ENCODE results near the gene NADSYN1. TPM values are rescaled to one million over a fixed set of nuclear protein-coding genes. Genes with fewer than 3 reads are reported as not detected.
"Not testable (repeated sequence)": the region's sequence is repeated elsewhere in the genome, so short reads cannot be mapped to it uniquely, and the experiment has no call there.

Gene NADSYN1
- total and polyA plus RNA-seq, 2 donors from 2014 or later, result 34.9 to 72.9 TPM

DNA sequence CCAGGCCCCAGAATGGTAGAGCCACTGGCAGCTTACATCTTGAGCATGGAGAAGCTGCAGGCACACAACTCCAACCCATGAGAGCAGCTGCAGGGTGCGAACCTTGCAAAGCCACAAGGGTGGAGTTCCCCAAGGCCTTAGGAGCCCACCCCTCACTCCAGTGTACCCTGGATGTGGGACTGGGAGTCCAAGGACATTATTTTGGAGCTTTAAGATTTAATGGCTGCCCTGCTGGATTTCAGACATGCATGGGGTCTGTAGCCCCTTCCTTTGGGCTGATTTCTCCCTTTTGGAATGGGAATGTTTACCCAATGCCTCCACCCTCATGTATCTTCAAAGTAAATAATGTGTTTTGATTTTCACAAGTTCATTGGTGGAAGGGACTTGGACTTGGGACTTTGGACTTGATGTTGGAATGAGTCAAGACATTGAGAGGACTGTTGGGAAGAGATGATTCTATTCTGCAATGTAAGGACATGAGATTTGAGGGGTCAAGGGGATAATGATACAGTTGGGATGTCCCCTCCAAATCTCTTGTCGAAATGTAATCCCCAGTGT lies 73.0 kb downstream of the NADSYN1 start:
- FAIRE-seq (no peak), DNase-seq (no peak)
- no peaks in the 10 kb centered on the region for H3K36me3 ChIP-seq (ENCODE audit: control insufficient read depth in 2 of 3, insufficient read depth in 3 of 3, low read length in 3 of 3)
- intact Hi-C loops (cut with DNase I), result no loop called here
- H3K4me1 ChIP-seq (ENCODE audit: control insufficient read depth in 2 of 3, insufficient read depth in 2 of 3, low read depth in 1 of 3, low read length in 3 of 3), result no peaks in the 10 kb centered on the region
- H3K27me3 ChIP-seq (ENCODE audit: control insufficient read depth, insufficient read depth, low read length), result no peaks in the 10 kb centered on the region
- H3K9me3 ChIP-seq (ENCODE audit: control insufficient read depth in 2 of 3, insufficient read depth in 1 of 3, low read length in 3 of 3), result no peaks in the 10 kb centered on the region
- no peak overlapping the region for H3K4me3 ChIP-seq (ENCODE audit: low read length in 3 of 3)
- TF ChIP-seq, protein P1, sequence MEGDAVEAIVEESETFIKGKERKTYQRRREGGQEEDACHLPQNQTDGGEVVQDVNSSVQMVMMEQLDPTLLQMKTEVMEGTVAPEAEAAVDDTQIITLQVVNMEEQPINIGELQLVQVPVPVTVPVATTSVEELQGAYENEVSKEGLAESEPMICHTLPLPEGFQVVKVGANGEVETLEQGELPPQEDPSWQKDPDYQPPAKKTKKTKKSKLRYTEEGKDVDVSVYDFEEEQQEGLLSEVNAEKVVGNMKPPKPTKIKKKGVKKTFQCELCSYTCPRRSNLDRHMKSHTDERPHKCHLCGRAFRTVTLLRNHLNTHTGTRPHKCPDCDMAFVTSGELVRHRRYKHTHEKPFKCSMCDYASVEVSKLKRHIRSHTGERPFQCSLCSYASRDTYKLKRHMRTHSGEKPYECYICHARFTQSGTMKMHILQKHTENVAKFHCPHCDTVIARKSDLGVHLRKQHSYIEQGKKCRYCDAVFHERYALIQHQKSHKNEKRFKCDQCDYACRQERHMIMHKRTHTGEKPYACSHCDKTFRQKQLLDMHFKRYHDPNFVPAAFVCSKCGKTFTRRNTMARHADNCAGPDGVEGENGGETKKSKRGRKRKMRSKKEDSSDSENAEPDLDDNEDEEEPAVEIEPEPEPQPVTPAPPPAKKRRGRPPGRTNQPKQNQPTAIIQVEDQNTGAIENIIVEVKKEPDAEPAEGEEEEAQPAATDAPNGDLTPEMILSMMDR (IDR thresholded peaks at IDR 0.05; ENCODE audit: borderline replicate concordance, extremely low read depth, insufficient read depth), result no peak
- H3K9ac ChIP-seq (ENCODE audit: low read length in 3 of 3), result no peak overlapping the region
- H3K27ac ChIP-seq (ENCODE audit: low read depth in 2 of 2, low read length in 2 of 2), result no peak overlapping the region

DNA sequence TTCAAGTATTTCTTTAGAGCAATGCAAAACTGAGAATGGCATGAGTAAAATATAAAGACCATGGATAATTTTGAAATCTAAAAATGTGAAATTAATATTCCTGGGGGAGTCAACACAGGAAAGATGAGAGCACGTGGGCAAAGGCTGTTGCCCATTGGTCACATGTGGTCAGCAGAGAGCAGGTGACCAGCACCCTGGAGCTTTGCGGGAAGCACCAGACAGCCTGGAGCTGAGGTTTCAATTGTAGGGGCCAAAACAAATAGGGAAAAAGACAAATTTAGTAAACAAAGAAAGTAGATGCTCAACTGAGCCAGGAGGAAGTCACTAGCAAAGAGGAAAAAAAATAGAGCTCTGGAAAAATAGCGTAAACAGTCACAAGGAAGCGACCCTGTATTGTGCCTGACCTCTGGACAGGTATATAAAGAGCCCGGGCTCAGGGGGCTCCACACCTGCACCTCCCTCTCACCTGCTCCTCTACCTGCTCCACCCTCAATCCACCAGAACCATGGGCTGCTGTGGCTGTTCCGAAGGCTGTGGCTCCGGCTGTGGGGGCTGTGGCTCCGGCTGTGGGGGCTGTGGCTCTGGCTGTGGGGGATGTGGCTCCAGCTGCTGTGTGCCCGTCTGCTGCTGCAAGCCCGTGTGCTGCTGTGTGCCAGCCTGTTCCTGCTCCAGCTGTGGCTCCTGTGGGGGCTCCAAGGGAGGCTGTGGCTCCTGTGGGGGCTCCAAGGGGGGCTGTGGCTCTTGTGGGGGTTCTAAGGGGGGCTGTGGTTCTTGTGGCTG lies 74.0 kb downstream of the NADSYN1 start, which contains the start of gene KRTAP5-7:
TSS of gene KRTAP5-7 (plus strand) at position 472 of the 780 bp plus-strand sequence. CDS start at position 506, 34 bp downstream.
- intact Hi-C loops (cut with DNase I); H3K4me1 ChIP-seq (ENCODE audit: control insufficient read depth in 2 of 3, insufficient read depth in 2 of 3, low read depth in 1 of 3, low read length in 3 of 3); H3K27ac ChIP-seq (ENCODE audit: low read depth in 2 of 2, low read length in 2 of 2); FAIRE-seq; H3K4me3 ChIP-seq (ENCODE audit: low read length in 3 of 3); H3K27me3 ChIP-seq (ENCODE audit: control insufficient read depth, insufficient read depth, low read length); DNase-seq; H3K9ac ChIP-seq (ENCODE audit: low read length in 3 of 3); H3K9me3 ChIP-seq (ENCODE audit: control insufficient read depth in 2 of 3, insufficient read depth in 1 of 3, low read length in 3 of 3); H3K36me3 ChIP-seq (ENCODE audit: control insufficient read depth in 2 of 3, insufficient read depth in 3 of 3, low read length in 3 of 3): not testable (repeated sequence)

DNA sequence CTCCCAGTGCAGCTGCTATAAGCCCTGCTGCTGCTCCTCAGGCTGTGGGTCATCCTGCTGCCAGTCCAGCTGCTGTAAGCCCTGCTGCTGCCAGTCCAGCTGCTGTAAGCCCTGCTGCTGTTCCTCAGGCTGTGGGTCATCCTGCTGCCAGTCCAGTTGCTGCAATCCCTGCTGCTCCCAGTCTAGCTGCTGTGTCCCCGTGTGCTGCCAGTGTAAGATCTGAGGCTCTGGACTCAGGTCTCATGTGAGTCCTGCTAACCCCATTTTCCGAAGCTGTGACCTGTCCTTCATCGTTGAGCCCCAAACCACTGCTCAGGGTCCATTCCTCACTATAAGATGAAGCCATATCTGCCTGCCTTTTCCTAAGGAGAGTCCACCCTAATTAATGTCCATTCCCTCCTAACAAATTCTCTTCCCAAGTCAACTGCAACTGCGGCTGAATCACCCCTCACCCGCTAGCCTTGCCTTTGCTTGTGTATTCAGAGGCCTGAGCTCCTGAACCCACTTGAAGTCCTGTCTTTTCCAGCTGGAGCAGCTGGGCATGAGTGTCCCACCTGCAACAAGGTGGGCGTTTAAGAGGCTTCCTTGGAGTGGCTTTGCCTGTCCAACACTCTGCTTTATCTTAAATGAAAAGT lies 74.7 kb downstream of the NADSYN1 start:
- H3K9ac ChIP-seq (ENCODE audit: low read length in 3 of 3), result no peak overlapping the region
- intact Hi-C loops (cut with DNase I), result no loop called here
- H3K27ac ChIP-seq (ENCODE audit: low read depth in 2 of 2, low read length in 2 of 2), result no peak overlapping the region
- no peaks in the 10 kb centered on the region for H3K36me3 ChIP-seq (ENCODE audit: control insufficient read depth in 2 of 3, insufficient read depth in 3 of 3, low read length in 3 of 3)
- FAIRE-seq, result no peak
- H3K27me3 ChIP-seq (ENCODE audit: control insufficient read depth, insufficient read depth, low read length), result no peaks in the 10 kb centered on the region
- no peak for DNase-seq
- H3K4me3 ChIP-seq (ENCODE audit: low read length in 3 of 3), result no peak overlapping the region
- H3K9me3 ChIP-seq (ENCODE audit: control insufficient read depth in 2 of 3, insufficient read depth in 1 of 3, low read length in 3 of 3), result no peaks in the 10 kb centered on the region
- no peaks in the 10 kb centered on the region for H3K4me1 ChIP-seq (ENCODE audit: control insufficient read depth in 2 of 3, insufficient read depth in 2 of 3, low read depth in 1 of 3, low read length in 3 of 3)
- TF ChIP-seq, protein P1 (IDR thresholded peaks at IDR 0.05; ENCODE audit: borderline replicate concordance, extremely low read depth, insufficient read depth), result no peak

DNA sequence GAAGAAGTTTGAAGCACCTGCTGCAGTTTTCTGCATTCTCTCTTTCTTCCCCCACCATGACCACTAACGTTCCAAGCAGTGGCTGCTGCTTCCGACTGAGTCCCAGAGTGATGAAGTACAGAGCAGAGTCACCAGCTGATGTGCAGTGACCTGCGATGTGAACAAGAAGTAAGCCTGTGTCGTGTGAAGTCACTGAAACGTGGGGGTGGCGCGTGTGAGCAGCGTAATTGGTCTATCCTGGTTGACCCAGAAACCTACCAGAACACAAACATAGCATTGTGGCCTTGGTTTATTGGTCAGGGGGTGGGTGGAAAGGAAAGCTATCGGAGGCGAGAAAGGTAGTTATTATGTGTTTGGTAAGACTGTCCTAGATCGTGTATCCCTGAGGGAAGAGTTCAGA lies 77.6 kb downstream of the NADSYN1 start:
- Histone ChIP-seq H3K4me1 (ENCODE audit: control insufficient read depth in 2 of 3, insufficient read depth in 2 of 3, low read depth in 1 of 3, low read length in 3 of 3) (peaks cover 0 to 5% (median 0%) of the 10 kb centered on the region in 3 donors), H3K4me3 (ENCODE audit: low read length in 3 of 3) (no peak overlapping the region), H3K27me3 (ENCODE audit: control insufficient read depth, insufficient read depth, low read length) (no peaks in the 10 kb centered on the region), H3K27ac (ENCODE audit: low read depth in 2 of 2, low read length in 2 of 2) (no peak overlapping the region), H3K9me3 (ENCODE audit: control insufficient read depth in 2 of 3, insufficient read depth in 1 of 3, low read length in 3 of 3) (no peaks in the 10 kb centered on the region), H3K36me3 (ENCODE audit: control insufficient read depth in 2 of 3, insufficient read depth in 3 of 3, low read length in 3 of 3) (no peaks in the 10 kb centered on the region), H3K9ac (ENCODE audit: low read length in 3 of 3) (no peak overlapping the region)
- FAIRE-seq, result no peak
- DNase-seq, result peak in 3 of 5 donors; percentile 61 to 72 (median 65)
- intact Hi-C loops (cut with DNase I), result no loop called here
- TF ChIP-seq, protein P1 (IDR thresholded peaks at IDR 0.05; ENCODE audit: borderline replicate concordance, extremely low read depth, insufficient read depth), result no peak
